Astrocyte (in vitro differentiated cells and primary cell): ENCODE results near the gene LRRC47.

Experiments used
- CTCF ChIP-seq: IDR thresholded peaks from 2 replicates; pipeline ENCODE4 v1.5.1; 2011; ENCODE audit warnings: low read depth, mild to moderate bottlenecking, inconsistent platforms, low read length, moderate library complexity; ENCODE audit not compliant: insufficient read depth
- EZH2 ChIP-seq: IDR thresholded peaks from 2 replicates; pipeline ENCODE4 v1.6.1; 2012; ENCODE audit warnings: mild to moderate bottlenecking, low read length, inconsistent platforms; ENCODE audit not compliant: insufficient read depth

GRCh38 chr1:3735688-3736087, 60.6 kb downstream of the LRRC47 start:
- TF ChIP-seq CTCF, result no peak
- TF ChIP-seq EZH2, result no peak
